GM21786 (cell line): ENCODE data around the gene ILDR2.

ENCODE experiments used
- ATAC-seq: cut with Tn5 transposase; IDR thresholded peaks from one replicate; pipeline ENCODE4 v1.9.1; 2021; ENCODE audit not compliant: unreplicated experiment

Gene ILDR2

DNA sequence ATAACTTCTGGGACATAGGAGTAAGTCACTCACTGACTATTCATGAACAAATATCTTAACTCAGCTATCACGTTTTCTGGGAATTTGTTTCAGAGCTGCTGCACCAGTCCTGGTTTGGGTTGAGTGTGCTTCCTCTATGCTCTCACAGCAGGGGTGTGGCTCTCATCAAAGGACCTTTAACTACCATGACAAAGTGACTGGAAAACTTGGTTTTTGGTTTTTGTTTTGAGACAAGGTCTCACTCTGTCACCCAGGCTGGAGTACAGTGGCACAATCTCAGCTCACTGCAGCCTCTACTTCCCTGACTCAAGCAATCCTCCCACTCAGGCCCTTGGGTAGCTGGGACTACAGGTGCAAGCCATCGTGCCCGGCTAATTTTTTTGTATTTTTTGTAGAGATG, 4.1 kb downstream of the ILDR2 start:
- ATAC-seq, result no peak

DNA sequence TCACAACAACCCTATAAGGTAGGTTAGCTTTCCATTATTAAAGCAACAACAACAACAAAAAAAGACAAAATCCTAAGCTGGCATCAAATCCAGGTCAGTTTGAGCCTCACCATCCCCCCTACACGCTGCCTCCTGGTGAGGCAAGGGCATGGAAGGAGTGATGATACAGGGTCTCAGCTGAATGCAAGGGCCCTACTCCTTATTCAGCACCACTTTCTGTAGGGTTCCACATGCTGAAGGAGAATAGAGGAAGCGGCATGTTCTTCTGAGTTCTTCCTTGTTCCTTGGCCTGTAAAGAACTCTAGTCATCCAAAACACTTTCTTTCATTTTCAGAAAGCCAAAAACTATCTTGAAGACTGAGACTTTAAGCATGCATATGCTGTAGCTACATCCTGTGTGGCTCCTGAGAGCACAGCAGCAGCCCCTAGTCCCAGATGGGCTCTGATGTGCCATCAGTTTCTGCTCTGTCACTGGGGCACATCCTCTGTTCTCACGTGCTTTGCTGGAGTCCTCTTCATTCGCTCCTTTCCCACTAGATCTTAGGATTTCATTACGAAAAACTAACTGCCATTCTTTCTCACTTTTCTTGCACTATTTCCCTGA, 6.2 kb downstream of the ILDR2 start:
- ATAC-seq, result peak; percentile 83

DNA sequence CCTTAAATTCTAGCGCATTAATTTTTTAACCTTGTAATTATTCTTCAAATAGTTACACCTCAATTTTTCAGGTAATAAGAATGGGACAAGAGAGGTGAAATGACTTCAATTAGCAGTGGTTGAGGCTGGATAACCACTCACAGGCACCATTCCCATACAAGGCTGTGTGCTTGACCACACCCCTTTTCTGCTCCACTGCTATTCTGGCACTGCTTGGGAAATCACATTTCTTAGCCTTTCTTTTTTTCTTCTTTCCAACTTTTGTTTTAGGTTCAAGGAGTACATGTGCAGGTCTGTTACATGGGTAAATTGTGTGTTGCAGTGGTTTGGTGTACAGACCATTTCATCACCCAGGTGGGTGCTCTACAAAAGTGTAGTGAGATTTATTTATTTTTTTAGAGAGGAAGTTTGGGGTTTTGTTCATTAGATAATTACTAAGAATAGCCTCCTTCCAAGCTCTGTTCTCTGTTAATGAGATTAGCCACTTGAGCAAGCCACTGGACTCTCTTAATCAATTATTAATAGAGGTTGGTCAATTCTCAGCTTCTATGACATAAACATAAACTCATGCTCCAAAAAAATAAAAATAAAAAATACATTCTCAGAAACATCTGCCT, 14.4 kb downstream of the ILDR2 start:
- no peak for ATAC-seq

DNA sequence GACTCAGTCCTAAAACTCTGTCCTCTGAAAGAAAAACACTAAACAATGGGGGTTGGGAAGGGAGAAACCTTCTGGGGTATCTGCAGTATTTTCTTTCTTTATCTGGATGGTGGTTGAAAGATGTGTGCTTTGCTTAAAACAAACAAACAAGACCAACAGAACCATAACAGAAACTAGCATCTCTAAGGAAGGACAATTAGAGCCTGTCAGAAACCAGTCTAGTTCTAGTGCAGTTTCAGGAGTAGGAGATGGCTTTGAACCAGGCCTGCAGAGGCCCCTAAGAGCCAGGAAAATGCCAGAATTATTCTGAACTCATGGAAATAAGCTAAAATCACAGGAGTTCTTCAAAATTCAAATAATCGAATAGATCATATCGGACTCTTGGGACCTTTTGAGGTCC, 18.5 kb downstream of the ILDR2 start:
- ATAC-seq, result no peak

DNA sequence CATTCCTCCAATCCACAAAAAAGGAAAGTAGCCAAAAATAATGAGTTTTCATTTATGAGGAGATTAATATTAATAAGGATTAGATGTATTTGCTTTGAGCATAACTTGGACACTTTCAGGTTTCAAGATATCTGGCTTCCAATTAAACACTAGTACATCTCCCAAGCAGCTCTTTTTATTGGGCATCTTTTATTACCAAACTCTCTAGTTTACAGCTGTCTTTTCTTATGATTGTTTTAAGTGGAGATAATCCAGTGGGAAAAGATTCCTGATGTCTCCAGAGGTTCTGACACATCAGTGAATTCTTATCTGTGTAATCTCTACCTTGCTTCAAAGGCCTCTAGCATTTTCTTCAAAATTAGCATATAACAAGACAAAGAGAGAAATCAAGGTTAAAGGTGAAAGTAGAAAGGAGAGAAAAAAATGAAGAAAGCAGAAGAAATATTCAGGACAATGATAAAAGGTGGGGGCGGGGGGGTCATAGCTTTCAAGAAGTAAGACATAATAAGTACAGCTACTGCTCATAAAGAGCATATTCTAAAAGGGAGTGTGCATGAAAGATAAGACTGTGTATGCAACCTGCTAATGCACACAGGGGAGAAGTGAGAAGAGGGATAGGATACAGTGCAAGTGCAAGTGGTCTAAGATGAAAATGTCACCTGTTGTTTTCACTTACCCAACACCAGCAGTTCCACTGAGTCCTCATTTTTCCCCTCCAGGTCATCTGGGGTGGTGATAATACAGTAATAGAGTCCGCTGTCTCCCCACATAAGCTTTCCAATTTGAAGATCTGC, 19.1 kb downstream of the ILDR2 start:
- ATAC-seq, result no peak

DNA sequence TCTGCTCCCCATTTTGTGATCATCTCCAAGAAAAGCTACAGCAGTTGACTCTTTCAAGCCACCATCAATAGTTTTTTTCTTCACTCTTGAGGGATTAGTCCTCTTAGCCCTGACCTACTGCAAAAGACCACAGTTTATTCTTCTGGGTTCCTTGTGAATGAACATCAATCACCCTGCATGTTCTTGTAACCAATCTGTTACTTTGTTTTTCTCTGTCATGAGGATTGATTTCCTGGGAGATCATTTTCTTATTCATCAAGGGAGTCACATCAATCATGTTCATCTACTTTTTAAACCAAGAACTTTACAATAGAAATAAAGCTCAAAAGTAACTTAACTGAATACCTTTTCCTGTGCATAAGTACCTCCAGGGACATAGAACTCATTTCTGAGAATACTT, 21.8 kb downstream of the ILDR2 start:
- no peak for ATAC-seq

DNA sequence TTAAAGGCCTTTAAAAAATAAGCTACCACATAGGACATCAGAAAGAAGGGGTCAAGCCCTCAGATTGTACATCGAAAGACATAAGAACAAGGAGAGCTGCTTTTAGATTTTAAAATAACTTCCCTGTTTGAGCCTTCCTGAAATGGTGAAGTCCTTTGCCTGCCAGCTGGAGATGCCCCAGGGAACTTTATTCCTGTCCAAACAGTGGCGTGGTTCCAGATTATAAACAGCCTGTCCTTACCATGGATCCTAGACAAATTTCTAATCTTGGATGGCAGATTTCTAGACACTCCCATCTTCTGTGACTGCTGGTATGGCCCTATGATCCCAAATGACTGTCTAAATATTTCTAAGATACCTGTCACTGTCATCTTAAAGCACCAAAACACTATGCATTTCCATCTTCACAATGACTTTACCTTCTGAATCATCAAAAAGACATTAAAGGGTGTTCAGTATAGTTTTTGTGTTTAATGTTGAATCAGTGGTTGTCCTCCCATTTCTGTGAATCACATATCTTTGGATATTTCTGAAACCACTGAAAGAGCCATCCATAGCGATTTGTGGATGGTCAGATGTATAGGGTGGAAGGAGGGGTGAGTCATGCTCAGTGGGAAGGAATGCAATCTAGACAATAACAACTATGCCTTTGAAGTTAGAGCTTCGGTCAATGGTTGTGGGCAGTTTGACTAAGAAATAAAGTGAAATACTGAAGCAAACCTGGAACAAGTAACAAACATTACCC, 23.2 kb downstream of the ILDR2 start:
- ATAC-seq, result no peak

DNA sequence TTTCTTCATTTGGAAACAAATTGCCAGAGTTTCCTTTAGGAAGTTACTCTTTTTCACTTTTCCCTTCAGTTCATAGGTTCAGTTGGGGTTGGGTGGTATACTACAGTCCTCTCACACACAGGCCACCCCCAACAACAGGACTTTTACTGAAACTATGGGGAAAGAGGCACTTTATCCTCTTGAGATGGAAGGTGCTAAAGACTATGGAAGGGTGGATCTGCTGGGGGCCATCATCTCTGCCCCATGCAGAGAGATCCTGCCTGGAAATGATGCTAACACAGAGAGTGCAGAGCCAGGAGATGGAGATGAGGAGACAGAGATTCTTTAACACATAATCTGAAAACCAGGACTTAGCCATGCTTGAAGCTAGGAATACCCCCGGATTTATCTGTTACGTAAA, 24.3 kb downstream of the ILDR2 start:
- no peak for ATAC-seq

DNA sequence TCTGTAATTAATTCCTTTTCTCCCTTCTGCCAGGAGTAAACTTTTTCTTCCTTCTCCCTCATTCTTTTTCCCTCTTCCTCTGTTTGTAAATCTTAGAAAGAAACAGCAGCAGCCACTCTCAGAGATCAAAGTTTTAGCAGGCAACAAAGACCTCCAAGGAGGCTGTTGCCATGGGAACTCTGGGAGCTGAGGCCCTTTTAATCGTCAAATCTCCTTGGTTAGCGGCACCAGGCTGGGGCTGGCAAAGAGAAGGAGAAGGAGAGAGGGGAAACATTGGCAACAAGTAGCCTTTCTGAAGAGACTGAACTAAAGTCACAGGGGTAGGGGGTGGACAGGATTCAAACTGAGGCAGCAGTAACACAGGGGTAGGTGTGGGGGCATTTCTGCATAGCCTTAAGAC, 25.2 kb downstream of the ILDR2 start:
- ATAC-seq, result no peak

DNA sequence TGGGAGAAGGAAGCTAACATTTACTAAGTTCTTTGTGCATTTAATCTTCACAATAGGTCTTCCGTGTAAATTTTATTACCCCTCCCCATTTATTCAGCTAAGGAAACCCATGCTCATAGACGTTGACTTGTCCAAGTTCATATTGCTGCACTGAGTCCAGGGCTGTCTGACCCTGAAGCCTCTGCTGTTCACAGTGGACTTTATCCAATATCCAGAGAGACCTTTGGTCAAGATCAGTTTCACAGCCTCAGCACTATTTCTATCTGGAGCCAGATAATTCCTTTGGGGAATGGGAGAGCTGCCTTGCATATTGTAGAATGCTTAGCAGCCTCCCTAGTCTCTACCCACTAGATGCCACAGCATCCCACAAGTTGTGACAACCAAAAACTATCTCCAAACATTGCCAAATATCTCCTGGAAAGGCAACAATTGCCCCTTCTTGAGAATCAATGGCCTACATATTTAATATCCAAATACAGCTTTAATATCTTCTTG, 26.4 kb downstream of the ILDR2 start:
- no peak for ATAC-seq

DNA sequence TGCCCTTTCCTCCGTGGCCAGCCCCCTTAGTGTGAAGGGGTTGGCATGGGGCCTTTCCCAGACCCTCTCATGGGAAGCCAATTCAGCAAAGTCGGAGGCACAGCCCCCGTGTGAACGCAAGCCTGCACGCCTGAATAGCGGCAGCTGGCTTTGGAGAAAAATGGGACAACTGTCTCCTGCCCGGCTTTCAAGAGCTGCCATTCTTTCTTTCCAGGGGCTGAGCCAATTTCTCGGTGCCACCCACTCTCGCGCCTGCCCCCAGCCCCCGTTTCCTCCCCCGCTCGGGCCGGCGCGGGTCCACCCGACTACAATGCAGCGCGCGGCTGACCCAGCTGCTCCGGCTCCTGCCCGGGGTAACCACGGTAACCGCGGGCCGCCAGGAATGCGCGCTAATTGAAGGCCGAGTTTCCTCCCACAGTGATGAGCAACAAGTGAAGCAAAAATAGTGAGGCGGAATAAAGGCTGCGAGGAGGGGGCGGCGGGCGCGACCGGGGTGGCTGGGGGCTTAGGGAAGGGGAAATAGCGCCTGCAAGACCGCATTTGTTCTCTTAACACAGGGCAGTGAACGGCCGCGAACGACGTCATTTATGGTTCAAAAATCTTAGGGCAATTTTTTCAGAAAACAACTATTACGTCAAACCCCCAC, 27.8 kb downstream of the ILDR2 start:
- ATAC-seq, result no peak

DNA sequence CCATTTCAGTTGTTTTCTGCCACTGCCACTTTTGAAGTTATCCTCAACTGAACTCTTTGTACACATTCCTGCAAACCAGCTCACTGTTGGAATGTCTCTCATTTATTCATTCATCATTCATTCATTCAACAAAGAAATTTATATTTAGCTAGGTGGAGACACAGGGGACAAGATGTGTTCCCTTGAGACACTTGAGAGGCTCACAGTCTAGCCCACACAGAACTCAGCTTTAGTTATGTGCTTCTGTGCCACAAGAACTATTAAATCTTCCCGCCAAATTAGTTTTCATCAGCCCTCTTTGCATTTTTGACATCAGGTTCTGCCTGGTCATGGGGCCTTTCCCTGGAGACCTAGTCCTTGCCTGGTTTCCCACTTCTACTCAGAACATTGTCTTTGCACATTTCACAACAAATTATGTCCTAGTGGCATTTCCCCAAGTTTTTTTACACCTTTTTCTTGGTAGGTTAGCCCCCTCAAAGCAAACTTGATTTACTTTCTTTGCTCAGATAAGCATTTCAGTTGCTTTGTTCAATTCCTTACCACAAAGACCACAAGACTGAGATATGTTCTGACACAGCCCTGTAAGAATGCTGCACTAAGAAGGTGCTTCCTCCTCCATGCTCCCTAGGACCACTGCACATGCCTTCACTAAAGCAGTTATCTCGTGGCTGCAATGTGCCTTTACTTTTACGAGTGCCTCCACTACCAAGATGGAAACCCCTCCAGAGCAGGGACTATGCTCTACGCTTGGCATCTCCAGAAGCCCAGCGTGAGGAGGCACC, 31.0 kb downstream of the ILDR2 start:
- ATAC-seq, result no peak

DNA sequence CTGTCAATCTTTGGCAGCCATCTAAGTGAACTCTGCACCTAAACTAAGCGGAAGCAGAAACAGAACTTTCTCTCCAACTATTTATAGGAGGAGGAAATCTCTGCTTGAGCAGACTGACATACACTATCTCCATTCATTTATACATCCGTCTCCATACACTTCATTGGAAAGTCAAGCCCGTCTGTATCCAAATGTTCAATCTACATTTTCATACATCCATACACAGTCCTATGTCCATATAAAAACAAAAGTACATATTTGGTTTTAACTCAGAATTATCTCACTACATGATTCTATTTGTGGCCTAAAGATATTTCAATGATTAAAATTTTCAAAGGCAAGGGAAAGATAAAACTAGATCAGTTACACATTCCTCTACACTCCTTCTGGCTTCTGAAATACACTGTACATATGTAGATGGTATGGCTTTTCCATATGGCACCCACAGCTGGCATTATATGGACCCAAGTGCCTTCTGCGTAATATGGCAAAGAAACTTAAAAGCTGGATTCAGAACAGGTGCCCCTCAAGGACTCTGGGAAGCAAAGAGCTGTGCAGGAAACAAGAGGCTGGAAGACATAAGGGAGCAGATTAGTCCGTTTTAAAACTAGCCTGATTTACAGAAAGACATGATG, 35.5 kb downstream of the ILDR2 start:
- no peak for ATAC-seq

DNA sequence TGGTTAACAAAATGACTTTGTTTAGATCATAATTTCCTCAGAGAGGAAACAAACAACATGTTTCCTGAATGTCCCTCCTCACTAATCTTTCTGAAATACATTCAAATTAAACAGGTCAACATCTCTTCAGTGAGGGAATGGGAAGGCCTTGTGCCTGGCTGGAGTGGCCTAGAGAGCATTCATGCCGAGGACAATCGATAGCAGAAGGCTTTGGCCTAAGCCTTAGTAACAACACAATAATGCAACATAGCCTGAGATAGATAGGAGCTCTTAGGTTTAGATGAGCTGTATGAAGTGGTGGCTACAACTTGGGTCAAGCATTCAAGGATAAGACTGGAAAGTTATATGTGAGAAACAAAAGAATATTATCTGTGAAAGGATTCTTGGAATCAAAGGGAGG, 37.4 kb downstream of the ILDR2 start:
- ATAC-seq, result no peak

DNA sequence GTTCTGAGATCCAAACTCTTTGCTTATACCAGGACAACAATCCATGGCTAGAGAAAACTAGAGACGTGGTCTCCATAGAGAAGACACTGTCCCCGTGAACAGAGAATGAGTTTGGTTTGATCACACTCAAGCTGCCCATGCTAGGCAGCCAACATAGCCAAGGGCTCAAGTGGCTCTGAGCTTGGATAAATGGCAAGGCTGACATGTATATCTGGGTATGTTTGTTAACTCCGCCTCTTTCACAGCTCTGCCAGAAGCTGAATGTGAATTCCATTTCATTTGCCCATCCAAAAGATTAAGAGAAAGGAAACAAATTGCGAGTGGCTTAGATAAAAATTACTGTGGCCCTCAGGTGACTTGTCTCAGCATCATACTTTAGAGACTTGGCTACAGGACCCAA, 38.0 kb downstream of the ILDR2 start:
- no peak for ATAC-seq

DNA sequence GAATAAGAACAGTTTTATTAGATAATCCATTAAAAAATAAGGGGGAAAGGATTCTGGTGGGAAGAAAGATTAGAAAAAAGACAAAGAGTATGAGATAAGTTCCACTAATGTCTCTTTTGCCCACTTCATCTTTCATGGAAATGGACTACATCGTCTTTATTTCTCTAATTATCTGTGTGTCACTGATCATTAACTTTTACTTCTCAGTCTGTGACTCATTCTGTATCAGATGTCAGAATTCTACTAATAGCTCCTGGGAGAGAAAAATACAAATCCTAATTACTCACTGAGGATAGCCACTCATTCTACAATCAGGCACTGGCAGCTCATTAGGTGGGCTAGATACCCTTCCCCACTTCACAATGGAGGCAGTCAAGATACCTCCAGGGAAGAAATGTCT, 41.7 kb downstream of the ILDR2 start:
- no peak for ATAC-seq

DNA sequence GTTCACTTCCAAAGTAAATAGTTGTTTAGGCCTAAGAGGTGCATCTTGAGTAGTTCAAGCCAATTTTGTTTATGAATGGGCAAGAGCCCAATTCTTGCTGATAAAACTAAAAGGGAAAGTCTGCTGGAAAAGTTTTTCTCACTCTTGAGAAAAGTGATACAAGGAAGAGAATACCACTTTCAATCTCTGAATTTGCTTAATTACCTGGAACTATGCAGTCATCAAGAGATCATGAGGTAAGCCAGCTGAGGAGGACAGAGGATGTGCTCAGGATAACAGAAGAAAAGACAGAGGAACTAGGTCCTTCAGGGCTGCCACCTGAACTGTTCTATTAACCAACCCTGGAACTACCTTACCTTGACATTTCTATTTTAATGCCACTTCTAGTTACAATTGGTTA, 42.2 kb downstream of the ILDR2 start:
- no peak for ATAC-seq

DNA sequence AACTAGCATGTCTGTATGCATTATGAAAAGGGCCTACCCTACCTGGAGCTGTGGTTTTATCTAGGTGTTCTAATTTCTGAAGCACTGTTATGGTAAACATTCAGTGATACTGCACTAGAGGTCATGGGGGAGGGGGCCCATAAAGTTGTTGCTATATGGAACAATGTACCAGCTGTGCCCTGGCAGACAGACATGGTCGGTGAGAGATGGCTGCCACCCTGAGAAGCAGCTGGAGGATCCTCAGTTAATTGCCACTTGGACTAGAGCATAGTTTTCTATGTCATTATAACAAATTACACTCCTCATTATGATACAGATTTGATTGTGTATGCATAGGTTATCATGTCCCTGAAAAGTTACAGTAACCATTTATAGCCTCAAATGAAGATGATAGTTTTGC, 45.4 kb downstream of the ILDR2 start:
- no peak for ATAC-seq

DNA sequence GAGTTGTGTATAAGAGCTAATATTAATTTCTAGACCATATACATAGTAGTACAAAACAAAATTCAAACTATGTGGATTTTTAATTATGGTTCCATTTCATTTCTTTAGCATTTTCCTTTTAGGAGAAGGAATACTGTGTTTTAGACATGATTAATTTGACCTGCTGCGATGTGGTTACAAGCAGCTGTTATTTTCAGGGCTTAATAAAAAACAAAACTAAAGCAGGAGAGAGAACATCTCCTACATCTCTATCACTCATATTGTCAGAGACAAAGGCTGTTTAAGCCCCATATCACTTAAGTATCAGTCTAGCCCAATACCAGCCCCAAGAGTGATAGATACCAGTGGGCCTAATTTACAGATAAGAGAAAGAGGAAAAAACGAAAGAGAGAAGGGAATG, 47.6 kb downstream of the ILDR2 start:
- ATAC-seq, result no peak
